K562 (cell line): Measurements from ENCODE around the gene SLC25A26. TPM values are rescaled to one million over a fixed set of nuclear protein-coding genes. Genes with fewer than 3 reads are reported as not detected.
A peak's percentile ranks its signal among the peaks of the same experiment; 100 is the strongest.

Source experiments
- HMGN3 ChIP-seq: IDR thresholded peaks from 2 replicates; pipeline ENCODE4 v1.6.1; 2011; ENCODE audit warnings: borderline replicate concordance, low read depth, mild to moderate bottlenecking, mixed read lengths, low read length; ENCODE audit not compliant: insufficient read length; ENCODE audit errors: extremely low read depth
- JUN ChIP-seq, 2 experiments: sonication (generic) in 1 of 2; formaldehyde crosslinking in 1 of 2; IDR thresholded peaks; 2 replicates each; pipeline versions ENCODE4 v1.6.1 to v1.8.0; 2012 to 2022; ENCODE audit warnings: borderline replicate concordance in 2 of 2, mild to moderate bottlenecking in 2 of 2, improper control_type of control experiment in 1 of 2, low read depth in 1 of 2, low read length in 1 of 2, missing genetic modification reagents in 1 of 2
- KLF1 ChIP-seq: fragments of 450-650 bp; IDR thresholded peaks from 2 replicates; pipeline ENCODE4 v1.6.1; 2016; ENCODE audit warnings: missing genetic modification characterization, missing compliant biosample characterization
- MAZ ChIP-seq, 2 experiments: fragments of 450-650 bp in 1 of 2; sonication (generic) in 1 of 2; formaldehyde crosslinking; IDR thresholded peaks in 1 of 2; conservative IDR thresholded peaks in 1 of 2; 2 replicates each; pipeline versions ENCODE4 v1.4.0 to v1.5.0; 2020; ENCODE audit warnings: mild to moderate bottlenecking in 1 of 2, missing genetic modification reagents in 1 of 2
- MED1 ChIP-seq: sonication (generic); formaldehyde crosslinking; IDR thresholded peaks from 2 replicates; pipeline ENCODE4 v1.8.1; 2023; ENCODE audit warnings: missing genetic modification reagents, borderline replicate concordance
- OTX1 ChIP-seq: fragments of 450-650 bp; formaldehyde crosslinking; IDR thresholded peaks from 2 replicates; pipeline ENCODE4 v1.4.0; 2022; ENCODE audit warnings: mild to moderate bottlenecking
- PRMT5 ChIP-seq: sonication (generic); formaldehyde crosslinking; IDR thresholded peaks from 2 replicates; pipeline ENCODE4 v1.5.0; 2020; ENCODE audit warnings: missing genetic modification reagents
- SAFB2 ChIP-seq: fragments of 200-400 bp; formaldehyde crosslinking; IDR thresholded peaks from 2 replicates; pipeline ENCODE4 v1.6.1; 2018; ENCODE audit warnings: borderline replicate concordance, low read length, low read depth, moderate library complexity; ENCODE audit not compliant: severe bottlenecking
- SNRNP70 ChIP-seq: fragments of 200-400 bp; formaldehyde crosslinking; optimal IDR thresholded peaks from 2 replicates; pipeline ENCODE3; 2017; ENCODE audit warnings: low read depth, low read length
- TSHZ1 ChIP-seq: fragments of 250-450 bp; sonication (Bioruptor Pico); IDR thresholded peaks from 2 replicates; pipeline ENCODE4 v1.4.0; 2020; ENCODE audit warnings: mild to moderate bottlenecking, moderate library complexity
- U2AF1 ChIP-seq: fragments of 200-400 bp; formaldehyde crosslinking; optimal IDR thresholded peaks from 2 replicates; pipeline ENCODE3; 2017; ENCODE audit warnings: mild to moderate bottlenecking, low read depth, low read length, moderate library complexity
- XRCC5 ChIP-seq: fragments of 200-400 bp; formaldehyde crosslinking; IDR thresholded peaks from 2 replicates; pipeline ENCODE4 v1.6.1; 2017; ENCODE audit warnings: low read depth, mild to moderate bottlenecking, low read length
- polyA plus RNA-seq, 8 experiments: library from polyadenylated mRNA; depleted of rRNA in 4 of 8; stranded (reverse) in 5 of 8; unstranded in 3 of 8; fragments of >200 nt; fragmentation: Nextera tagmentation in 2 of 8; fragmentation: Illumina TruSeq in 1 of 8; extraction: Ambion mirVana in 2 of 8; extraction: Trizol in 1 of 8; gene quantifications; 2 replicates each; pipeline versions ENCODE4 v1.2.1 to v1.2.3, GENCODE V29; 2011 to 2014; ENCODE audit warnings: inconsistent platforms in 1 of 8, missing spikeins in 1 of 8
- total RNA-seq, 7 experiments: library from RNA; depleted of rRNA in 6 of 7; stranded (reverse); fragments of >200 nt in 6 of 7; fragmentation: Illumina TruSeq in 2 of 7; extraction: Trizol in 2 of 7; gene quantifications; 2 replicates each; pipeline versions ENCODE4 v1.2.1 to v1.2.3, GENCODE V29; 2011 to 2021; ENCODE audit warnings: low replicate concordance in 1 of 7
- TF ChIP-seq, protein P1 (sequence below): fragments of 250-450 bp; sonication (Bioruptor Pico); IDR thresholded peaks from 2 replicates; pipeline ENCODE4 v1.5.0; 2021; ENCODE audit warnings: mild to moderate bottlenecking, borderline replicate concordance
- TF ChIP-seq, protein P2 (sequence below): sonication (generic); formaldehyde crosslinking; IDR thresholded peaks from 2 replicates; pipeline ENCODE4 v1.8.1; 2022; ENCODE audit warnings: missing genetic modification reagents
- TF ChIP-seq, protein P3 (sequence below): fragments of 450-650 bp; IDR thresholded peaks from 2 replicates; pipeline ENCODE4 v1.7.1; 2018; ENCODE audit warnings: mild to moderate bottlenecking, low read depth; ENCODE audit not compliant: partially characterized antibody

The SLC25A26 gene
- total and polyA plus RNA-seq, 9 of the 15 experiments (the other 6 are each of a cell fraction or from before 2014, with no cell fraction given) = 7.2 to 29.1 (median 12.6) TPM

GRCh38 chr3:66220602-66221377, at the start of gene SLC25A26 (continued):
- TF ChIP-seq TSHZ1 (CRISPR knock-in tag) (no peak), PRMT5 (CRISPR knock-in tag) (no peak), KLF1 (tag) (no peak), OTX1 (CRISPR knock-in tag) (no peak), U2AF1 (no peak), XRCC5 (0 out of 2 replicates have a peak, but pooled peaks have one; percentile 16), SAFB2 (no peak), JUN (IDR thresholded peaks at IDR 0.05; ENCODE audit: borderline replicate concordance, low read depth, low read length) (no peak), JUN (CRISPR knock-in tag; IDR thresholded peaks at IDR 0.05; ENCODE audit: borderline replicate concordance) (no peak), MAZ (CRISPR knock-in tag; conservative IDR thresholded peaks at IDR 0.05 in 1 of 2, IDR thresholded peaks at IDR 0.05 in 1 of 2) (peak in 1 of 2 experiments; percentile 12; a peak in 2 of 4 replicates), SNRNP70 (no peak), MED1 (CRISPR knock-in tag) (no peak), HMGN3 (no peak)
- TF ChIP-seq, protein P1, sequence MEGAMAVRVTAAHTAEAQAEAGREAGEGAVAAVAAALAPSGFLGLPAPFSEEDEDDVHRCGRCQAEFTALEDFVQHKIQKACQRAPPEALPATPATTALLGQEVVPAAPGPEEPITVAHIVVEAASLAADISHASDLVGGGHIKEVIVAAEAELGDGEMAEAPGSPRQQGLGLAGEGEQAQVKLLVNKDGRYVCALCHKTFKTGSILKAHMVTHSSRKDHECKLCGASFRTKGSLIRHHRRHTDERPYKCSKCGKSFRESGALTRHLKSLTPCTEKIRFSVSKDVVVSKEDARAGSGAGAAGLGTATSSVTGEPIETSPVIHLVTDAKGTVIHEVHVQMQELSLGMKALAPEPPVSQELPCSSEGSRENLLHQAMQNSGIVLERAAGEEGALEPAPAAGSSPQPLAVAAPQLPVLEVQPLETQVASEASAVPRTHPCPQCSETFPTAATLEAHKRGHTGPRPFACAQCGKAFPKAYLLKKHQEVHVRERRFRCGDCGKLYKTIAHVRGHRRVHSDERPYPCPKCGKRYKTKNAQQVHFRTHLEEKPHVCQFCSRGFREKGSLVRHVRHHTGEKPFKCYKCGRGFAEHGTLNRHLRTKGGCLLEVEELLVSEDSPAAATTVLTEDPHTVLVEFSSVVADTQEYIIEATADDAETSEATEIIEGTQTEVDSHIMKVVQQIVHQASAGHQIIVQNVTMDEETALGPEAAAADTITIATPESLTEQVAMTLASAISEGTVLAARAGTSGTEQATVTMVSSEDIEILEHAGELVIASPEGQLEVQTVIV (CRISPR knock-in tag) = no peak
- TF ChIP-seq, protein P2, sequence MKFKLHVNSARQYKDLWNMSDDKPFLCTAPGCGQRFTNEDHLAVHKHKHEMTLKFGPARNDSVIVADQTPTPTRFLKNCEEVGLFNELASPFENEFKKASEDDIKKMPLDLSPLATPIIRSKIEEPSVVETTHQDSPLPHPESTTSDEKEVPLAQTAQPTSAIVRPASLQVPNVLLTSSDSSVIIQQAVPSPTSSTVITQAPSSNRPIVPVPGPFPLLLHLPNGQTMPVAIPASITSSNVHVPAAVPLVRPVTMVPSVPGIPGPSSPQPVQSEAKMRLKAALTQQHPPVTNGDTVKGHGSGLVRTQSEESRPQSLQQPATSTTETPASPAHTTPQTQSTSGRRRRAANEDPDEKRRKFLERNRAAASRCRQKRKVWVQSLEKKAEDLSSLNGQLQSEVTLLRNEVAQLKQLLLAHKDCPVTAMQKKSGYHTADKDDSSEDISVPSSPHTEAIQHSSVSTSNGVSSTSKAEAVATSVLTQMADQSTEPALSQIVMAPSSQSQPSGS (CRISPR knock-in tag) = no peak
- TF ChIP-seq, protein P3, sequence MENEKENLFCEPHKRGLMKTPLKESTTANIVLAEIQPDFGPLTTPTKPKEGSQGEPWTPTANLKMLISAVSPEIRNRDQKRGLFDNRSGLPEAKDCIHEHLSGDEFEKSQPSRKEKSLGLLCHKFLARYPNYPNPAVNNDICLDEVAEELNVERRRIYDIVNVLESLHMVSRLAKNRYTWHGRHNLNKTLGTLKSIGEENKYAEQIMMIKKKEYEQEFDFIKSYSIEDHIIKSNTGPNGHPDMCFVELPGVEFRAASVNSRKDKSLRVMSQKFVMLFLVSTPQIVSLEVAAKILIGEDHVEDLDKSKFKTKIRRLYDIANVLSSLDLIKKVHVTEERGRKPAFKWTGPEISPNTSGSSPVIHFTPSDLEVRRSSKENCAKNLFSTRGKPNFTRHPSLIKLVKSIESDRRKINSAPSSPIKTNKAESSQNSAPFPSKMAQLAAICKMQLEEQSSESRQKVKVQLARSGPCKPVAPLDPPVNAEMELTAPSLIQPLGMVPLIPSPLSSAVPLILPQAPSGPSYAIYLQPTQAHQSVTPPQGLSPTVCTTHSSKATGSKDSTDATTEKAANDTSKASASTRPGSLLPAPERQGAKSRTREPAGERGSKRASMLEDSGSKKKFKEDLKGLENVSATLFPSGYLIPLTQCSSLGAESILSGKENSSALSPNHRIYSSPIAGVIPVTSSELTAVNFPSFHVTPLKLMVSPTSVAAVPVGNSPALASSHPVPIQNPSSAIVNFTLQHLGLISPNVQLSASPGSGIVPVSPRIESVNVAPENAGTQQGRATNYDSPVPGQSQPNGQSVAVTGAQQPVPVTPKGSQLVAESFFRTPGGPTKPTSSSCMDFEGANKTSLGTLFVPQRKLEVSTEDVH = no peak
